Activated CD4-positive, alpha-beta memory T cell treated with anti-CD3 and anti-CD28 coated beads, Interleukin-2, amount 10 ng/mL, durations not matched to agents 7 days and 5 days (primary cell): ENCODE measurements around the gene PCDH1. TPM values are rescaled to one million over a fixed set of nuclear protein-coding genes. Genes with fewer than 3 reads are reported as not detected.
"Not testable (repeated sequence)": the region's sequence is repeated elsewhere in the genome, so short reads cannot be mapped to it uniquely, and the experiment has no call there.

Experiments
- CTCF ChIA-PET: fragments of 350-600 bp; sonication (Branson Sonifier 250); formaldehyde crosslinking; loops from one replicate; lab custom pipeline; 2021; ENCODE audit warnings: antibody characterized with exemption, inconsistent platforms; lab: Charles Lee
- POLR2A ChIA-PET: fragments of 350-600 bp; sonication (Branson Sonifier 250); formaldehyde crosslinking; loops from one replicate; lab custom pipeline; 2021; ENCODE audit warnings: antibody characterized with exemption; lab: Charles Lee
- DNase-seq: peaks from one replicate; pipeline ENCODE4 v3.0.0-alpha.2; 2020
- H3K27ac Mint-ChIP-seq: one replicate; pipeline ENCODE4 v1.8.0; 2021; ENCODE audit warnings: mild to moderate bottlenecking, mixed read lengths
- H3K27me3 Mint-ChIP-seq: one replicate; pipeline ENCODE4 v1.8.0; 2021; ENCODE audit warnings: mixed read lengths
- H3K36me3 Mint-ChIP-seq: one replicate; pipeline ENCODE4 v1.8.0; 2021; ENCODE audit warnings: low read depth, mixed read lengths
- H3K4me1 Mint-ChIP-seq: one replicate; pipeline ENCODE4 v1.8.0; 2021; ENCODE audit warnings: mixed read lengths
- H3K4me3 Mint-ChIP-seq: one replicate; pipeline ENCODE4 v1.8.0; 2021; ENCODE audit warnings: mild to moderate bottlenecking, mixed read lengths
- H3K9me3 Mint-ChIP-seq: one replicate; pipeline ENCODE4 v1.8.0; 2021; ENCODE audit warnings: mixed read lengths
- total RNA-seq, 2 experiments: library from RNA; stranded (reverse); gene quantifications; one replicate each; pipeline ENCODE4 v1.2.3, GENCODE V29; 2021

Gene PCDH1
- total RNA-seq, 2 experiments from 2014 or later = not detected

- H3K9me3 Mint-ChIP-seq = no peaks in the 10 kb centered on the region
- no peak overlapping the region for H3K4me3 Mint-ChIP-seq
- ChIA-PET POLR2A (no interaction called here), CTCF (interaction anchor here (0.8 to 3.6 kb wide), 3 partner anchors 51 to 163 kb away, joined by 3 to 14 read pairs (median 6); partner anchors contain the start of gene PCDH1)
- no peaks in the 10 kb centered on the region for H3K36me3 Mint-ChIP-seq
- peaks cover 50% of the 10 kb centered on the region for H3K27me3 Mint-ChIP-seq
- no peak overlapping the region for H3K27ac Mint-ChIP-seq
- no peak for DNase-seq
- H3K4me1 Mint-ChIP-seq = peaks cover 10% of the 10 kb centered on the region
Observed at GRCh38 chr5:141828162-141828561, 50.0 kb downstream of the PCDH1 start.

GRCh38 chr5:141826674-141827073 lies 51.5 kb downstream of the PCDH1 start:
- Mint-ChIP-seq H3K36me3 (no peaks in the 10 kb centered on the region), H3K9me3 (no peaks in the 10 kb centered on the region), H3K4me3 (no peak overlapping the region), H3K27ac (no peak overlapping the region), H3K27me3 (peaks cover 39% of the 10 kb centered on the region), H3K4me1 (peaks cover 10% of the 10 kb centered on the region)
- CTCF ChIA-PET = interaction anchor here (0.9 to 3.6 kb wide), 13 partner anchors 11 to 407 kb away, joined by 3 to 46 read pairs (median 4); no protein-coding TSS in a partner anchor
- POLR2A ChIA-PET = interaction anchor here (1.0 kb wide), 1 partner anchor 134 kb away, joined by 3 read pairs; no protein-coding TSS in a partner anchor
- DNase-seq = no peak

- Mint-ChIP-seq H3K36me3 (no peaks in the 10 kb centered on the region), H3K4me1 (peaks cover 10% of the 10 kb centered on the region), H3K27ac (no peak overlapping the region), H3K9me3 (no peaks in the 10 kb centered on the region), H3K27me3 (peaks cover 37% of the 10 kb centered on the region), H3K4me3 (no peak overlapping the region)
- ChIA-PET POLR2A (no interaction called here), CTCF (interaction anchor here (0.7 to 3.6 kb wide), 19 partner anchors 9 to 408 kb away, joined by 3 to 46 read pairs (median 4); partner anchors contain the start of gene RNF14)
- peak; percentile 26 for DNase-seq
Observed at GRCh38 chr5:141825791-141826560, 52.2 kb downstream of the PCDH1 start.

- CTCF ChIA-PET = interaction anchor here (0.8 to 3.6 kb wide), 12 partner anchors 10 to 161 kb away, joined by 3 to 46 read pairs (median 6); partner anchors contain the start of gene RNF14
- no peaks in the 10 kb centered on the region for H3K9me3 Mint-ChIP-seq
- H3K4me1 Mint-ChIP-seq = peaks cover 10% of the 10 kb centered on the region
- H3K4me3 Mint-ChIP-seq = no peak overlapping the region
- no peak for DNase-seq
- POLR2A ChIA-PET = interaction anchor here (1.6 kb wide), 1 partner anchor 136 kb away, joined by 5 read pairs; no protein-coding TSS in a partner anchor
- no peak overlapping the region for H3K27ac Mint-ChIP-seq
- peaks cover 33% of the 10 kb centered on the region for H3K27me3 Mint-ChIP-seq
- no peaks in the 10 kb centered on the region for H3K36me3 Mint-ChIP-seq
Observed at GRCh38 chr5:141825241-141825671, 53.0 kb downstream of the PCDH1 start.

GRCh38 chr5:141824717-141825116 lies 53.5 kb downstream of the PCDH1 start:
- no peak overlapping the region for H3K4me3 Mint-ChIP-seq
- no peak for DNase-seq
- H3K27ac Mint-ChIP-seq = no peak overlapping the region
- POLR2A ChIA-PET = interaction anchor here (1.6 kb wide), 1 partner anchor 136 kb away, joined by 5 read pairs; no protein-coding TSS in a partner anchor
- CTCF ChIA-PET = interaction anchor here (0.8 to 3.3 kb wide), 8 partner anchors 9 to 160 kb away, joined by 3 to 46 read pairs (median 4); partner anchors contain the start of gene RNF14
- no peaks in the 10 kb centered on the region for H3K36me3 Mint-ChIP-seq
- no peaks in the 10 kb centered on the region for H3K9me3 Mint-ChIP-seq
- peaks cover 10% of the 10 kb centered on the region for H3K4me1 Mint-ChIP-seq
- H3K27me3 Mint-ChIP-seq = peaks cover 34% of the 10 kb centered on the region

GRCh38 chr5:141823056-141823455 lies 55.2 kb downstream of the PCDH1 start:
- ChIA-PET CTCF (interaction anchor here (2.5 to 2.6 kb wide), 2 partner anchors 10 to 130 kb away, joined by 12 to 18 read pairs; no protein-coding TSS in a partner anchor), POLR2A (no interaction called here)
- H3K4me3 Mint-ChIP-seq = no peak overlapping the region
- no peak overlapping the region for H3K27ac Mint-ChIP-seq
- peaks cover 33% of the 10 kb centered on the region for H3K27me3 Mint-ChIP-seq
- H3K4me1 Mint-ChIP-seq = peaks cover 10% of the 10 kb centered on the region
- H3K9me3 Mint-ChIP-seq = no peaks in the 10 kb centered on the region
- DNase-seq = no peak
- no peaks in the 10 kb centered on the region for H3K36me3 Mint-ChIP-seq

- no peaks in the 10 kb centered on the region for H3K9me3 Mint-ChIP-seq
- H3K4me3 Mint-ChIP-seq = no peak overlapping the region
- CTCF ChIA-PET = interaction anchor here (0.5 to 2.6 kb wide), 4 partner anchors 10 to 404 kb away, joined by 3 to 18 read pairs (median 8); no protein-coding TSS in a partner anchor
Observed at GRCh38 chr5:141822144-141822543, 56.1 kb downstream of the PCDH1 start.

GRCh38 chr5:141821430-141821925 lies 56.7 kb downstream of the PCDH1 start:
- no peaks in the 10 kb centered on the region for H3K36me3 Mint-ChIP-seq
- DNase-seq = no peak
- CTCF ChIA-PET = interaction anchor here (0.6 to 2.6 kb wide), 4 partner anchors 9 to 405 kb away, joined by 3 to 18 read pairs (median 8); no protein-coding TSS in a partner anchor
- no peak overlapping the region for H3K27ac Mint-ChIP-seq
- no peaks in the 10 kb centered on the region for H3K4me1 Mint-ChIP-seq
- peaks cover 30% of the 10 kb centered on the region for H3K27me3 Mint-ChIP-seq
- POLR2A ChIA-PET = no interaction called here
- H3K4me3 Mint-ChIP-seq = no peak overlapping the region
- no peaks in the 10 kb centered on the region for H3K9me3 Mint-ChIP-seq

More at GRCh38 chr5:141822144-141822543, 56.1 kb downstream of the PCDH1 start:
- H3K27ac Mint-ChIP-seq = no peak overlapping the region
- peaks cover 5% of the 10 kb centered on the region for H3K4me1 Mint-ChIP-seq
- peaks cover 32% of the 10 kb centered on the region for H3K27me3 Mint-ChIP-seq
- no peak for DNase-seq
- POLR2A ChIA-PET = no interaction called here
- no peaks in the 10 kb centered on the region for H3K36me3 Mint-ChIP-seq

GRCh38 chr5:141820686-141821085 lies 57.5 kb downstream of the PCDH1 start:
- POLR2A ChIA-PET, H3K4me1 Mint-ChIP-seq, DNase-seq, H3K27ac Mint-ChIP-seq, H3K9me3 Mint-ChIP-seq, H3K36me3 Mint-ChIP-seq, H3K4me3 Mint-ChIP-seq: not testable (repeated sequence)
- CTCF ChIA-PET = interaction anchor here (0.7 to 1.9 kb wide), 4 partner anchors 13 to 156 kb away, joined by 3 to 5 read pairs (median 3); no protein-coding TSS in a partner anchor
- peaks cover 26% of the 10 kb centered on the region for H3K27me3 Mint-ChIP-seq

- CTCF ChIA-PET = interaction anchor here (1.1 to 4.8 kb wide), 2 partner anchors 8 to 126 kb away, joined by 3 to 21 read pairs; no protein-coding TSS in a partner anchor
Observed at GRCh38 chr5:141817631-141818030, 60.6 kb downstream of the PCDH1 start.

GRCh38 chr5:141816598-141817399 lies 61.4 kb downstream of the PCDH1 start:
- CTCF ChIA-PET = interaction anchor here (0.7 to 7.0 kb wide), 6 partner anchors 9 to 198 kb away, joined by 3 to 60 read pairs (median 4); no protein-coding TSS in a partner anchor
- H3K27ac Mint-ChIP-seq = no peak overlapping the region
- DNase-seq = no peak
- H3K36me3 Mint-ChIP-seq = no peaks in the 10 kb centered on the region
- no peaks in the 10 kb centered on the region for H3K4me1 Mint-ChIP-seq
- H3K27me3 Mint-ChIP-seq = peaks cover 22% of the 10 kb centered on the region
- no peak overlapping the region for H3K4me3 Mint-ChIP-seq
- H3K9me3 Mint-ChIP-seq = no peaks in the 10 kb centered on the region
- POLR2A ChIA-PET = no interaction called here

More at GRCh38 chr5:141817631-141818030, 60.6 kb downstream of the PCDH1 start:
- DNase-seq = no peak
- POLR2A ChIA-PET = no interaction called here
- no peaks in the 10 kb centered on the region for H3K9me3 Mint-ChIP-seq
- H3K4me3 Mint-ChIP-seq = no peak overlapping the region
- peaks cover 19% of the 10 kb centered on the region for H3K27me3 Mint-ChIP-seq
- H3K4me1 Mint-ChIP-seq = no peaks in the 10 kb centered on the region
- H3K36me3 Mint-ChIP-seq = no peaks in the 10 kb centered on the region
- H3K27ac Mint-ChIP-seq = no peak overlapping the region

- no peaks in the 10 kb centered on the region for H3K36me3 Mint-ChIP-seq
- H3K4me3 Mint-ChIP-seq = no peak overlapping the region
- POLR2A ChIA-PET = interaction anchor here (1.0 kb wide), 1 partner anchor 107 kb away, joined by 3 read pairs; the partner anchor contains the start of gene DELE1
- no peak for DNase-seq
- no peaks in the 10 kb centered on the region for H3K4me1 Mint-ChIP-seq
- CTCF ChIA-PET = interaction anchor here (0.6 to 7.0 kb wide), 5 partner anchors 10 to 149 kb away, joined by 3 to 60 read pairs (median 5); no protein-coding TSS in a partner anchor
- no peaks in the 10 kb centered on the region for H3K9me3 Mint-ChIP-seq
- no peak overlapping the region for H3K27ac Mint-ChIP-seq
- peaks cover 26% of the 10 kb centered on the region for H3K27me3 Mint-ChIP-seq
Observed at GRCh38 chr5:141815796-141816180, 62.4 kb downstream of the PCDH1 start.
